NCI-H2081 treated with DMSO at 0.1 percent for 48 hours (cell line): Measurements from ENCODE around the gene R3HDM2.

Experiments
- DNase-seq: peaks from one replicate; lab custom pipeline; 2025; lab: John Stamatoyannopoulos, UW

The R3HDM2 gene

DNA sequence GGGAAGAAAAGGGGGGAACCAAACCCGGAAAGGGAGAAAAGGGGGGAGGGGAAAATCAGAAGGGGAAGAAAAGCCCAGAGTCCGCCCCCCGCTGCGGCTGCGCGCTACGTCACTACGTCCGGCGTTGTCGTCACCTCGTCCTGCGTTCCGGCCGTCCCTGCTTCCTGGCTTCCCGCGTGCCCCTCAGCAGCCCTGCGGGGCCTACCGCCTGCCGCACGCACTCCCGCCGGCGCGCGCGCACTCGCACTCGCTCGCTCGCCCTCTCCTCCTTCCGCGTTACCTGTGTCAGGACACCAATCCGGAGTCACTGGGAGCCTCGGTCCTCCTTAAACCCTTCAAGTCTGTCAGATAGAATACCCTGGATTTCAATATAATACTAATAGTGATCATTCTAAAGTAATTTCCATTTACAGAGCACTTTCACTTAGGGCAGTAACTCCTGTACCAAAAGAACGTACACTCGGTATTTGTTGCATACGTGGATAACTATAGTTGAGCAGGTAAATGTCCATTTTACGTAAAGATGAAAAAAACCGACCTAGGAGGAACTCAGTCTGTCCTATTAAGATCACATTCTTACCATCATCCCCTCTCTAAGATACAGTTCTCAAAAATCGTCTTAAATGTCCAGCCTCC, at the start of gene R3HDM2:
Gene R3HDM2, minus strand, starts transcription at position 113 of the 636 bp plus-strand sequence. CDS start 120,615 bp downstream, outside the sequence.
- peak; percentile 82 for DNase-seq

DNA sequence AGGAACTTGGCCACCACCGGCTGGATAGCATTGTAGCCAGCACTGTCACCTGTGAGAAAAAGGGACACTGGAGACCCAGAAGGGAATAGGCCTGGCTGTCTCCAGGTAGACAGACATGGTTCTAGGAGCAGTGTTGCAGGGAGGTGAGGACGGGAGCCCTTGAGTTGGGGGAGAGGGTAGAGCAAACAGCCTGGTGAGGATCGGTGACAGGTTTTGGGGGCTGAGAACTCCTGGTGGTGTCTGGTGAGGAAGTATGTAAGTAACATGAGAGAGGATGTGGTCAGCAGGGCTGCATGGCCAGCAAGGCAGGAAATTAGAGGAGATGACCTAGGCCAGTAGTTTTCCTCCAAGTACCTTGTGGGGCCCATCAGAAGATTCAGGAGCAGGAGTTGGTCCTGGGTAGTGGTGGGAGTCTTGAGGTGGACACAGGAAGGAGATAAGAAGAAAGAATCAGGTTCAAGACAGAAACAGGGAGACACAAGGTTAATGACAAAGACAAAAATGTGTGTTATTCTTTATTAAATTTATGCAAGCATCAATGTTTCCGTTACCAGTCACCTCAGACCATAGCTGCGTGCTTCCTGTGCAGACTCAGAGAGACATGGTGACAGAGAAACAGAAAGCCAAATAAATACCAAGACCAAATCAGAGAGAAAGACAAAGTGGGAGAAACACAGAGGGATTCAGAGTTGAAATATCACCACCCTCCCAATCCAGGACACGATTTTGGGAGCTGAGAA, 48.7 kb upstream of the R3HDM2 start, which contains the start of gene ARHGAP9:
Gene ARHGAP9, minus strand, starts transcription at position 491 of the 740 bp plus-strand sequence. Its CDS starts 460 bp downstream, at position 31.
- no peak for DNase-seq

- no peak for DNase-seq
These were observed 48.2 kb upstream of the R3HDM2 start for GRCh38 chr12:57479043-57479375.

DNA sequence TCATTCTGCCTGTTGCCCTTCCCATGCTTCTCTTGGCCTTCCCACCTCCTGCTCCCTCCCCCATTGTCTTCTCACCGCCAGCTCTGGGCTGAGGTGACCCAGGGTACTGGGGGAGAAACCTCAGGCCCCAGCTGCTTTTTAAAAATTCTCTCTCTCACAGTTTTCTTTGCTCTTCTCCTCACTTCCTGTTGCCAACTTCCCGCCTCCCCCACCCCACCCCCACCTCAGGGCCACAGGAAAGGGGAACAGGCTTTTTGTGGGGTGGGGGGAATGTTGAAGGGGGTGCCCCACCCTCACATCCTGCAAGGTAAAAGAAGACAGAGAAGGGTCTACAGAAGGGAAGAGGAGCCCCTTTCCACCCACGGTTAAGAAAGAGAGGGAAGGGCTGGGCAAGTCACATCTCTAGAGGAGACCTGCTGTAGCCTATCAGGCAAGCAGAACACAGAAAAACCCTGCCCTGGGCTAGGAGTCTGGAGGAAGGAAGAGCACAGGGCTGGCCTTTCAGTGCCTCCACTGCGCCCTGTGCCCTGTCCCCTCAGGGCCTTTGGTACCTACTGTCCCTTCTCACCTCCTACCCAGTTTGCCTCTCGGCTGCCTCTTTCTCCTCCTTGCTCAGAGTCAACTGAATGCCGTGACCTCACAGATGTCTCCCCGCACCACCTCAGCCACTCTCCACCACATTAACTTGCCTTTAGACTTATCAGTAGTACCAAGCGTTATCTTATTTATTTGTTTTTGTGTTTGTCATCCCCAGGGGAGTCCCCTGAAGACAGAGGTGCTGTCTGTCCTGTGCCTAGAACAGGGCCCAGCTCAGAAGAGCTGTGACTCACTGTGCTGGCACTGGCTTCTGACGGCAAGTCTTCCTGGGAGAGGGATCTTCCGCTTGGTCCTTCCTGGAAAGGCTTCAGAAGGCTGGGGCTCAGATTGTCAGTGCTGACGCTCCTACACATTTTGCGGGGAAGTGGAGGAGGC, 47.2 kb upstream of the R3HDM2 start:
- no peak for DNase-seq

DNA sequence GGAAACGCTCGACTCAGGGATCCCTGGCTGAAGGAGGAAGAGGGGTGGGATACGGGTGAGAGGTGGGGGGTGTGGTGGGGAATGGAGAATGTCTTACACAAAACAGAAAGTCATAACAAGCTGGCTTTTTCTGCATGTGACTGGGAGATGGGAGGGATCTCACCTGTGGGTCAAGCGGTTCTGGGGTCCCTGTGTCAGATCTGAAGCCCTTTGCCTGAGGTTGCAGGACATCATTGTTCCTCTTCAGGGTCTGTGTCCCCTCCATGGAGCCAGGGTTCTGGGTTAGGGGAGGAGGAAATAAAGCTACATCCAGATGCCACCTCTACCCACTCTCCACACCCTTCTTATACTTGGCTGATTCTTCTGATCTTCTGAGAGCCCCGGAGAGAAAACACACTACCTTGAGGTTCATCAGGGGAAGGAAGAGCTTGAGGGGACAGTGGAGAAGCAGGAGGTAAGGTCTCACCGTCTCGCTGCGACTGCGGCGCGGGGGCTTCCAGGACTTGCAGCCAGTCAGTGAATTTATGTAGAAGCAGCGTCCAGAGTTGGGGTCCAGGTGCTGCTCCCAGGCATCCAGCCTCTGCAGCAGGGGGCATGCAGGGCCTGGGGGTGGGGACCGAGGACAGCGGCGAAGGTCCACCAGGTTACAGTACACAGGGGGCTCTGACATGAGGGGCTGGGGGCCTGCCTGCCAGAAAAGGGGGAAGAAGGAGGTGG, 46.3 kb upstream of the R3HDM2 start:
- DNase-seq, result no peak

DNA sequence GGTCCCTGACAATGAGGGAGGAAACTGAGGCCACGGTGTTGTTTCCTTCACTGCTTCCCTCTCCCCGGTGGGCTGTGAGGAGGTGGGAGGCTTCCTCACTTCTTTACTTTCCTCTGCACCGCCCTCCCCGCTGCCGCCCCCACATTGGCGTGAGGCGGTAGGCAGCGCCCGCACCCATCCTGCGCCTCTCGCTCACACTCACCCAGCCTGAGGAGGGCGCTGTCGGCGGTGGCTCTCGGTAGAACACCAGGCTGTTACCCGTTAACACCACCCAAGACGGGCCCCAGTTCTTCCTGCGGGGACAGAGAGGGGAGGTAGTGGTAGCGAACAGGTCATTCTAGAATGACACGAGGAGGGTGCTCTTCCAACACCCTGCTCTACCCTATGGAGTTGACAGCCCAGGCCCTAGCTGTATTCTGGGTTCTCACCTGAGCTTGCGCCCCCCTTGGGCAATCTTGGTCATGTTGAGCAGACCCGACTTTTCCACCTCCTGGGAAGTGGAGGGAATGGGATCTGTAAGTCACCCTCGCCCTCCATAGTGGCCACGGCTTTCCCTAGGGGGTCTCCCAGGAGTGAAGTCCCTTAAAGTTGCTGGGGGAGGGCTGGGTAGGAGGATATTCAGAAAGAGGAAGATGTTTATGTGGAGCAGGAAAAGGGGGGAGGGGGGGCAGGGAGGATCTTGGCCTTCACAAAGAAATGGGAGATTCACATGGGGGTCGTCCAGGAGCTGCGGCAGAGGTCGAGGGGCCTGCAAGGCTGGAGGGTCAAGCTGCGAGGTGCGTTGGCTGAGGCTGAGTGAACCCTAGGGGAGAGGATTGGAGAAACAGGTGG, 45.5 kb upstream of the R3HDM2 start:
- DNase-seq, result no peak

- no peak for DNase-seq
These were observed 44.7 kb upstream of the R3HDM2 start for GRCh38 chr12:57475271-57476161.

DNA sequence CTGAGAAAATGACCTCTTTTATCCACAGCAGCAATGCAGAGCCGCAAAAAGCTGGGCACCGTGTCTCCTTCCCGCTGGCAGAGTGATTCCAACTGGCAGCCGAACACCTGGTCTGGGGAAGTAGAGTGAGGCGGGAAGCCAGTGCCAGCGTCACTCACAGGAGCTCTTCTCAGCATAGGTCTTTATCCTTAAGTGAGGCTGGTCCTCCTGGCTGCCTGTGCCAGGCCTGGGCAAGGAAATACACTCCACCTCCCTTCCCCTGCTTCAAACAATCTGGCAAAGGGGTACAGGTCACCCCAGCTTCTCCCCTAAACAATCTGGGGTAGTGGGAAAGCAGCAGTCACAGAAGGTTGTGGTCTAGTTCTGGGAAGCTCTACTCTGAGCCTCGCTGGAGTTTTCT, 44.0 kb upstream of the R3HDM2 start:
- DNase-seq, result no peak

DNA sequence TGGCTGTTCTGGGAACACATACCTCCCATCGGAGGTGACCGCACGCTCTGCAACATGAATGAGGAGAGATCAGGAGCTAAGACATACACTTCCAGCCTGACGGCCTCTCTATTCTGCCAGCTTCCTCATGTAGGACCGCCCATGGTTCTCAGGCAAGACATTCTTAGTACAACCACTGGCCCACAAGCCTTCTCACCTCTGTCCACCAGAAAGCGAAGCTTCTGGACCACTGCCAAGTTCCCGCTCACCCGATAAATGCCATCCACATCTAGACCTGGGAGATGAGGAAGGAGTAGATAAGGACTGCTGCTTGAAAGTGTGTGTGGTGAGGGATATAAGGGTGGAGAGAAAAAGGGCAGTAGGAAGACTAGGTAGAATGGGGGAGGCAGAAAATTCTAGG, 43.6 kb upstream of the R3HDM2 start:
- DNase-seq, result no peak

DNA sequence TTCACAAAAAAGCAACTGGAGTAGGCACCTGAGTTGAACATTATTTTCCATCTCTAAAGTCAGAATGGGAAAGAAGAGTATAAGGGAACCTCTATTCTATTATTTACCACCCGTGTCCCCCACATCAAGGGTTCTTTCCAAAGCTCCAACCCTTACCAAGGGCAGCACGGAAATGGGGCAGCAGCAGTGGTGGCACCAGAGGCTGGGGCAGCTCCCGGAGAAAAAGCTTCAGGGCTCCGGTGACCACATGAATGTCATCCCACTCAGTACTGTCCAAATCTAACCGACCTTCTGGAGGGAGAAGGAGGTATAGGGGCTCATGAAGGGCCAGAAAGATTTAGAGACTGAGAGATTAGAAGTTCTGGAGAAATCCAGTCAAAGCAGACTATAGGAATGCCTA, 43.0 kb upstream of the R3HDM2 start:
- no peak for DNase-seq

- DNase-seq, result no peak
These were observed 42.5 kb upstream of the R3HDM2 start for GRCh38 chr12:57473392-57473791.

GRCh38 chr12:57472391-57472790, 41.5 kb upstream of the R3HDM2 start:
- no peak for DNase-seq

- DNase-seq, result no peak
These were observed 40.8 kb upstream of the R3HDM2 start for GRCh38 chr12:57471661-57472060.

- no peak for DNase-seq
These were observed 40.3 kb upstream of the R3HDM2 start for GRCh38 chr12:57470970-57471656.

- no peak for DNase-seq
These were observed 39.6 kb upstream of the R3HDM2 start for GRCh38 chr12:57470286-57470969.

DNA sequence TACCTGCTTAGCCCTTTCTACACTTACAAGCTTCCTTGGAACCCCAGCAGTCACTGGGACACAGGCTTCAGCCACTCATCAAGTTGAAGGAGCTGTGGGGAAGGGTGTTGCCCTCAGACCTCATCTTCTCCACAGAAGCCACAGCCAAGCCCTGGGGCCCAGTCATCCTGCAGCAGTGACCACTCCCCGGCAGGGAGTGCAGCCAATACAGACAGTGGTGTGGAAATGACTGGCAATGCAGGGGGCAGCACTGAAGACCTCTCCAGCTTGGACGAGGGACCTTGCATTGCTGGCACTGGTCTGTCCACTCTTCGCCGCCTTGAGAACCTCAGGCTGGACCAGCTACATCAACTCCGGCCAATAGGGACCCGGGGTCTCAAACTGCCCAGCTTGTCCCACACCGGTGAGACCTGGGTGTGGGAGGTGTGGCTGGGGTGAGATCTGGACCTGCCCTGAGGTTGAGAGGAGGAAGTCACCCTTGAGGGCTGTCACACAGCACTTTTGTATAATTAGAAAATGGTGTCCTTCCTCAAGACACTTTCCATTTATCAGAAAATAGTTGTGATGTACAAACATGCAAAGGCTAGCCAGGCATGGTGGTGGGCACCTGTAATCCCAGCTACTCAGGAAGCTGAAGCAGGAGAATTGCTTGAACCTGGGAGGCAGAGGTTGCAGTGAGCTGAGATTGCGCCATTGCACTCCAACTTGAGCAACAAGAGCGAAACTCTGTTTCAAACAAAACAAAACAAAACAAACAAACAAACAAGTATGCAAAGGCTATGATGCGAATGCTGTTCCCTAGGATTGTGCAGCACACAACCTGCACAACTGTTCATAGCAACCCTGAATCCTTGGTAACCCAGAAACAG, 38.7 kb upstream of the R3HDM2 start:
- DNase-seq, result no peak

DNA sequence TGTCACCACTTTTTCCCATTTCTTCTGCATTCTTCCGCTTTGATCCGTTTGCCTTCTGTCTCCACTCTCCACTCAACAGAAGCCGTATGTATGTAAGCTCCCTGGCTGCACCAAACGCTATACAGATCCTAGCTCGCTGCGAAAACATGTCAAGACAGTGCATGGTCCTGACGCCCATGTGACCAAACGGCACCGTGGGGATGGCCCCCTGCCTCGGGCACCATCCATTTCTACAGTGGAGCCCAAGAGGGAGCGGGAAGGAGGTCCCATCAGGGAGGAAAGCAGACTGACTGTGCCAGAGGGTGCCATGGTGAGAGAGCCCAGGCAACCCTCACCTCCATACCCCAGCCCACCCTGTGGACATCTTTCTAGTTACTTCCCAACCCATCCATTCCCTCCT, 37.1 kb upstream of the R3HDM2 start:
- DNase-seq, result no peak
